Measurements from ENCODE around the gene PARVB.

Gene PARVB

GRCh38 chr22:44112191-44112590 is 88.1 kb downstream of the PARVB start:
- FAIRE-seq = no peak

- FAIRE-seq = no peak
Observed at GRCh38 chr22:44116331-44116730, 92.2 kb downstream of the PARVB start.

- no peak for FAIRE-seq
Observed at GRCh38 chr22:44116755-44117684, 92.9 kb downstream of the PARVB start.

- FAIRE-seq = no peak
Observed at GRCh38 chr22:44117746-44118145, 93.6 kb downstream of the PARVB start.

- no peak for FAIRE-seq
Observed at GRCh38 chr22:44118645-44119315, 94.7 kb downstream of the PARVB start.

GRCh38 chr22:44119669-44120313 is 95.7 kb downstream of the PARVB start:
- FAIRE-seq = no peak

GRCh38 chr22:44120314-44120704 is 96.2 kb downstream of the PARVB start:
- FAIRE-seq = no peak

GRCh38 chr22:44125421-44125820 is 101.3 kb downstream of the PARVB start:
- FAIRE-seq = no peak

GRCh38 chr22:44126807-44127206 is 102.7 kb downstream of the PARVB start:
- FAIRE-seq = no peak

- no peak for FAIRE-seq
Observed at GRCh38 chr22:44127356-44127755, 103.3 kb downstream of the PARVB start.

GRCh38 chr22:44128958-44129618 is 105.0 kb downstream of the PARVB start:
- FAIRE-seq = no peak

- FAIRE-seq = no peak
Observed at GRCh38 chr22:44129619-44129976, 105.5 kb downstream of the PARVB start.

GRCh38 chr22:44130076-44130711 is 106.1 kb downstream of the PARVB start:
- no peak for FAIRE-seq

GRCh38 chr22:44131412-44131811 is 107.3 kb downstream of the PARVB start:
- no peak for FAIRE-seq

GRCh38 chr22:44131989-44132685 is 108.0 kb downstream of the PARVB start:
- FAIRE-seq = no peak

GRCh38 chr22:44132724-44133123 is 108.6 kb downstream of the PARVB start:
- FAIRE-seq = no peak

GRCh38 chr22:44133161-44133560 is 109.1 kb downstream of the PARVB start:
- no peak for FAIRE-seq

- FAIRE-seq = no peak
Observed at GRCh38 chr22:44133901-44134571, 109.9 kb downstream of the PARVB start.

- no peak for FAIRE-seq
Observed at GRCh38 chr22:44136112-44136511, 112.0 kb downstream of the PARVB start.

GRCh38 chr22:44136786-44137185 is 112.7 kb downstream of the PARVB start:
- FAIRE-seq = no peak

- FAIRE-seq = no peak
Observed at GRCh38 chr22:44137415-44137814, 113.3 kb downstream of the PARVB start.
